SK-N-SH (cell line): Measurements from ENCODE around the gene BCAM. TPM values are rescaled to one million over a fixed set of nuclear protein-coding genes. Genes with fewer than 3 reads are reported as not detected.
A peak's percentile ranks its signal among the peaks of the same experiment; 100 is the strongest.

Experiments used
- CTCF ChIA-PET: fragments of 300-600, 350-600 bp; formaldehyde crosslinking; extraction: SDS; loops from one replicate; lab custom pipeline; 2021; lab: Yijun Ruan, JAX
- POLR2A ChIA-PET: fragments of 350-600 bp; sonication (Branson Sonifier 250); formaldehyde crosslinking; extraction: SDS; loops from one replicate; lab custom pipeline; 2020; ENCODE audit warnings: antibody characterized with exemption, inconsistent platforms; lab: Yijun Ruan, JAX
- DNase-seq: peaks from one replicate; pipeline ENCODE4 v3.0.0; 2012
- H2AFZ ChIP-seq: fragments of 200-600 bp; sonication (generic); 2 replicates; pipeline ENCODE4 v1.8.1; 2016; ENCODE audit warnings: antibody characterized with exemption, mild to moderate bottlenecking, low read depth
- H3F3A ChIP-seq: fragments of 200-600 bp; sonication (generic); replicated peaks from 2 replicates; pipeline ENCODE3; 2016; ENCODE audit warnings: antibody characterized with exemption, mild to moderate bottlenecking; ENCODE audit not compliant: insufficient read depth
- H3K27ac ChIP-seq, 2 experiments: fragments of 200-500 bp in 1 of 2; fragments of 200-600 bp in 1 of 2; sonication (Bioruptor generic) in 1 of 2; sonication (generic), shearing (Covaris generic) in 1 of 2; 2 replicates each; pipeline versions ENCODE4 v1.5.1 to v1.6.1; 2014 to 2016; ENCODE audit warnings: low read depth in 2 of 2, inconsistent platforms in 1 of 2, low read length in 1 of 2, mild to moderate bottlenecking in 1 of 2, mixed read lengths in 1 of 2
- H3K27me3 ChIP-seq: fragments of 200-600 bp; sonication (generic), shearing (Covaris generic); 2 replicates; pipeline ENCODE4 v1.6.1; 2016; ENCODE audit warnings: mixed run types; ENCODE audit not compliant: insufficient read depth
- H3K36me3 ChIP-seq, 2 experiments: fragments of 200-500 bp in 1 of 2; fragments of 200-600 bp in 1 of 2; sonication (Bioruptor generic) in 1 of 2; sonication (generic) in 1 of 2; replicated peaks in 1 of 2; 2 replicates each; pipeline versions ENCODE3 to v1.5.1; 2014 to 2016; ENCODE audit warnings: low read length in 1 of 2, mild to moderate bottlenecking in 1 of 2; ENCODE audit not compliant: insufficient read depth in 2 of 2, control insufficient read depth in 1 of 2
- H3K4me1 ChIP-seq, 2 experiments: fragments of 200-500 bp in 1 of 2; fragments of 200-600 bp in 1 of 2; sonication (Bioruptor generic) in 1 of 2; sonication (generic), shearing (Covaris generic) in 1 of 2; 2 replicates each; pipeline versions ENCODE4 v1.5.1 to v1.6.1; 2014 to 2016; ENCODE audit warnings: low read depth in 1 of 2, low read length in 1 of 2, mixed run types in 1 of 2; ENCODE audit not compliant: insufficient read depth in 2 of 2, control insufficient read depth in 1 of 2
- H3K4me2 ChIP-seq: fragments of 200-600 bp; sonication (generic), shearing (Covaris generic); 2 replicates; pipeline ENCODE4 v1.6.1; 2017; ENCODE audit warnings: mixed run types
- H3K4me3 ChIP-seq, 2 experiments: fragments of 200-500 bp in 1 of 2; fragments of 200-600 bp in 1 of 2; sonication (Bioruptor generic) in 1 of 2; sonication (generic), shearing (Covaris generic) in 1 of 2; 2 replicates each; pipeline versions ENCODE4 v1.5.1 to v1.8.1; 2014 to 2016; ENCODE audit warnings: low read depth in 2 of 2, inconsistent platforms in 1 of 2, low read length in 1 of 2, mild to moderate bottlenecking in 1 of 2, mixed read lengths in 1 of 2, moderate library complexity in 1 of 2
- H3K79me2 ChIP-seq: fragments of 200-600 bp; sonication (generic); 2 replicates; pipeline ENCODE4 v1.8.1; 2017; ENCODE audit warnings: mild to moderate bottlenecking; ENCODE audit not compliant: insufficient read depth
- H3K9ac ChIP-seq: fragments of 200-600 bp; sonication (generic); 2 replicates; pipeline ENCODE4 v1.6.1; 2017; ENCODE audit warnings: mixed run types
- H3K9me2 ChIP-seq: fragments of 200-600 bp; sonication (generic); 2 replicates; pipeline ENCODE4 v1.6.1; 2017; ENCODE audit warnings: mixed run types
- H3K9me3 ChIP-seq: fragments of 200-600 bp; sonication (generic); 2 replicates; pipeline ENCODE4 v1.6.1; 2017; ENCODE audit warnings: mixed run types, mild to moderate bottlenecking, moderate library complexity
- H4K20me1 ChIP-seq: fragments of 200-600 bp; sonication (generic); 2 replicates; pipeline ENCODE4 v1.6.1; 2017; ENCODE audit warnings: mild to moderate bottlenecking, mixed run types; ENCODE audit not compliant: insufficient read depth
- ELF1 ChIP-seq: IDR thresholded peaks from 2 replicates; pipeline ENCODE4 v1.4.0; 2012
- EZH2phosphoT487 ChIP-seq: fragments of 200-600 bp; sonication (generic); IDR thresholded peaks from 2 replicates; pipeline ENCODE4 v1.6.1; 2017; ENCODE audit warnings: low read depth, mixed run types, mild to moderate bottlenecking, antibody characterized with exemption, moderate library complexity, borderline replicate concordance
- GABPA ChIP-seq: IDR thresholded peaks from 2 replicates; pipeline ENCODE4 v1.4.0; 2012; ENCODE audit warnings: low read depth, mild to moderate bottlenecking
- GATA2 ChIP-seq: sonication (generic); formaldehyde crosslinking; IDR thresholded peaks from 2 replicates; pipeline ENCODE4 v1.5.0; 2020; ENCODE audit warnings: mild to moderate bottlenecking, missing genetic modification reagents
- JUND ChIP-seq: IDR thresholded peaks from 2 replicates; pipeline ENCODE4 v1.4.0; 2012
- RAD21 ChIP-seq: IDR thresholded peaks from 2 replicates; pipeline ENCODE4 v1.6.1; 2012; ENCODE audit warnings: mild to moderate bottlenecking, low read length
- RCOR1 ChIP-seq: fragments of 150-350 bp; IDR thresholded peaks from 2 replicates; pipeline ENCODE4 v1.6.1; 2017; ENCODE audit warnings: antibody characterized with exemption, low read length
- RXRA ChIP-seq: IDR thresholded peaks from 2 replicates; pipeline ENCODE4 v1.4.0; 2012; ENCODE audit warnings: low read depth, mild to moderate bottlenecking, borderline replicate concordance
- TAF1 ChIP-seq: IDR thresholded peaks from 2 replicates; pipeline ENCODE4 v1.6.1; 2012; ENCODE audit warnings: low read depth, mild to moderate bottlenecking, low read length, moderate library complexity, borderline replicate concordance
- TCF12 ChIP-seq: IDR thresholded peaks from 2 replicates; pipeline ENCODE4 v1.4.0; 2012
- YY1 ChIP-seq: IDR thresholded peaks from 2 replicates; pipeline ENCODE4 v1.4.0; 2012; ENCODE audit warnings: low read depth, mild to moderate bottlenecking
- WGBS: methylation state at CpG from one replicate; pipeline ENCODE4 v1.1.6; 2017; ENCODE audit warnings: low lambda C conversion rate; 5-methylcytosine and 5-hydroxymethylcytosine counted together
- polyA plus RNA-seq, 3 experiments: library from polyadenylated mRNA; depleted of rRNA; stranded (reverse); fragments of >200 nt; gene quantifications; 2 replicates each; pipeline ENCODE4 v1.2.3, GENCODE V29; 2012
- TF ChIP-seq, protein P1 (sequence below): fragments of 200-600 bp; sonication (generic); IDR thresholded peaks from 2 replicates; pipeline ENCODE4 v1.6.1; 2017; ENCODE audit warnings: antibody characterized with exemption, mild to moderate bottlenecking, moderate library complexity

The BCAM gene
- polyA plus RNA-seq, 1 of the 3 experiments (the other 2 are of a cell fraction) = 34.0 TPM

DNA sequence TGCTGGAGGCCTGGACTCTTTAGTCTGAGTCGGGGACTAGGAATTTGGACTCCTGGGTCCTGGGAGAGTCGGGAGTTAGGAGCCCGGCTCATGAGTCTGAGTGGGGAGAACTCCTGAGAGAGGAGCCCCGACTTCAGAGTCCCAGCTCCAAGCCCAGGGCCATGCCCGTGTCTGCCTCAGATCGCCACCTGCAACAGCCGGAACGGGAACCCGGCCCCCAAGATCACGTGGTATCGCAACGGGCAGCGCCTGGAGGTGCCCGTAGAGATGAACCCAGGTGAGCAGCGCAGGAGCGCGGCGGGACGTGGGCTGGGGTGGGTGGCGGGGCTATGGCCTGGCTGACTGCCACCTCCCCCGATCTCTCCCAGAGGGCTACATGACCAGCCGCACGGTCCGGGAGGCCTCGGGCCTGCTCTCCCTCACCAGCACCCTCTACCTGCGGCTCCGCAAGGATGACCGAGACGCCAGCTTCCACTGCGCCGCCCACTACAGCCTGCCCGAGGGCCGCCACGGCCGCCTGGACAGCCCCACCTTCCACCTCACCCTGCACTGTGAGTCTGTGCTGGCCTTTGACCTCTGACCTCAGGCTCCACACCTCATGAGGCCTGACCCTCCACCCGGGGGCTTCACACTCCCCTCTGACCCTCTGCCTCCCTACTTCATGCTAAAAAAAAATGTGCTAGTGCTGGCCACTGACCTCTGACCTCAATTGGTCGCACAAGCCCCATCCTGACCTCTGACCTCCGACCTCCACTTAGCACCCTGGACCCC is 4.4 kb downstream of the BCAM start:
- ChIA-PET POLR2A (no interaction called here), CTCF (no interaction called here)
- no peak for DNase-seq
- H3K9ac ChIP-seq = no peak overlapping the region
- no peak overlapping the region for H3K27ac ChIP-seq
- H3K9me3 ChIP-seq = no peaks in the 10 kb centered on the region
- no peak for TF ChIP-seq GATA2 (CRISPR knock-in tag)
- TF ChIP-seq, protein P1, sequence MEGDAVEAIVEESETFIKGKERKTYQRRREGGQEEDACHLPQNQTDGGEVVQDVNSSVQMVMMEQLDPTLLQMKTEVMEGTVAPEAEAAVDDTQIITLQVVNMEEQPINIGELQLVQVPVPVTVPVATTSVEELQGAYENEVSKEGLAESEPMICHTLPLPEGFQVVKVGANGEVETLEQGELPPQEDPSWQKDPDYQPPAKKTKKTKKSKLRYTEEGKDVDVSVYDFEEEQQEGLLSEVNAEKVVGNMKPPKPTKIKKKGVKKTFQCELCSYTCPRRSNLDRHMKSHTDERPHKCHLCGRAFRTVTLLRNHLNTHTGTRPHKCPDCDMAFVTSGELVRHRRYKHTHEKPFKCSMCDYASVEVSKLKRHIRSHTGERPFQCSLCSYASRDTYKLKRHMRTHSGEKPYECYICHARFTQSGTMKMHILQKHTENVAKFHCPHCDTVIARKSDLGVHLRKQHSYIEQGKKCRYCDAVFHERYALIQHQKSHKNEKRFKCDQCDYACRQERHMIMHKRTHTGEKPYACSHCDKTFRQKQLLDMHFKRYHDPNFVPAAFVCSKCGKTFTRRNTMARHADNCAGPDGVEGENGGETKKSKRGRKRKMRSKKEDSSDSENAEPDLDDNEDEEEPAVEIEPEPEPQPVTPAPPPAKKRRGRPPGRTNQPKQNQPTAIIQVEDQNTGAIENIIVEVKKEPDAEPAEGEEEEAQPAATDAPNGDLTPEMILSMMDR = peak; percentile 7; the same call in 1 of the 2 replicates
- no peaks in the 10 kb centered on the region for H3K9me2 ChIP-seq
- peaks cover 5 to 11% of the 10 kb centered on the region in 2 experiments; a peak in 2 of 4 replicates for H3K4me1 ChIP-seq
- H3K79me2 ChIP-seq = no peaks in the 10 kb centered on the region
- no peaks in the 10 kb centered on the region for H3K36me3 ChIP-seq
- no peak overlapping the region for H2AFZ ChIP-seq
- no peaks in the 10 kb centered on the region for H3K27me3 ChIP-seq
- no peak overlapping the region for H3K4me3 ChIP-seq
- H3F3A ChIP-seq = no peaks in the 10 kb centered on the region
- WGBS = 81% methylated on average over 24 of the region's 38 CpGs
- H3K4me2 ChIP-seq = no peak overlapping the region
- no peaks in the 10 kb centered on the region for H4K20me1 ChIP-seq

DNA sequence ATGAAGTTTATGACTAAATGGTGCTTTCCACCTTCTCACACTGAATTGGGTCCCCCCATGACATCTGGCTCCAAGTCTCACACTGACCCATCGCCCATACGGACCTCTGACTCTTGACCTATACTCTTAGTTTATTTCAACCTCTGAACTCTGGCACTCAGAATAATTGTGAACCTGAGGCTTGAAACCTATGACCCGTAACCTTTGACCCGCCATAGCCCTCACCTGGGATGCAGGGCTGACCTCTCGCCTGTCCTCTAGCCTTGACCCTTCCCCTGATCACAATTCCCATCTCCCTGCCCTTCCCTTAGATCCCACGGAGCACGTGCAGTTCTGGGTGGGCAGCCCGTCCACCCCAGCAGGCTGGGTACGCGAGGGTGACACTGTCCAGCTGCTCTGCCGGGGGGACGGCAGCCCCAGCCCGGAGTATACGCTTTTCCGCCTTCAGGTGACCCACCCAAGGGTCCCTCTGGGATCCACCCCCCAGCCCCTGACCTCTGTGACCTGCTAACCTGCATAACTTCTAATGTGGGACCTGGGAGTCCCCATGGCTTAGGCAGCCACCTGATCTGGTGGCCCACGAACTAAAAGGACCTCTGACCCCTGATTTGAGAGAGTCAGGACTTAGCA is 5.1 kb downstream of the BCAM start:
- no peaks in the 10 kb centered on the region for H4K20me1 ChIP-seq
- H3K36me3 ChIP-seq = no peaks in the 10 kb centered on the region
- H3K9ac ChIP-seq = no peak overlapping the region
- H3K27me3 ChIP-seq = no peaks in the 10 kb centered on the region; the same call in 1 of the 2 replicates
- no peak overlapping the region for H3K4me2 ChIP-seq
- ChIA-PET CTCF (no interaction called here), POLR2A (no interaction called here)
- H3K9me3 ChIP-seq = no peaks in the 10 kb centered on the region
- peaks cover 0 to 6% of the 10 kb centered on the region in 2 experiments; a peak in 1 of 4 replicates for H3K4me1 ChIP-seq
- no peak overlapping the region for H3K27ac ChIP-seq
- WGBS = 73% methylated on average over 9 of the region's 16 CpGs
- DNase-seq = no peak
- no peaks in the 10 kb centered on the region for H3K79me2 ChIP-seq
- no peaks in the 10 kb centered on the region for H3F3A ChIP-seq
- no peak overlapping the region for H3K4me3 ChIP-seq
- H2AFZ ChIP-seq = no peak overlapping the region
- H3K9me2 ChIP-seq = no peaks in the 10 kb centered on the region
- TF ChIP-seq RXRA = no peak
- TF ChIP-seq TCF12 = no peak
- TF ChIP-seq RCOR1 = no peak
- no peak for TF ChIP-seq EZH2phosphoT487
- no peak for TF ChIP-seq RAD21
- TF ChIP-seq ELF1 = no peak
- TF ChIP-seq YY1 = no peak
- TF ChIP-seq GABPA = no peak
- TF ChIP-seq TAF1 = no peak
- TF ChIP-seq JUND = no peak
